ENCODE results near the gene UBAC2. TPM values are rescaled to one million over a fixed set of nuclear protein-coding genes. Genes with fewer than 3 reads are reported as not detected.

UBAC2 gene
- total RNA-seq, 4 donors from 2014 or later = 43.5 to 59.6 (median 52.0) TPM

DNA sequence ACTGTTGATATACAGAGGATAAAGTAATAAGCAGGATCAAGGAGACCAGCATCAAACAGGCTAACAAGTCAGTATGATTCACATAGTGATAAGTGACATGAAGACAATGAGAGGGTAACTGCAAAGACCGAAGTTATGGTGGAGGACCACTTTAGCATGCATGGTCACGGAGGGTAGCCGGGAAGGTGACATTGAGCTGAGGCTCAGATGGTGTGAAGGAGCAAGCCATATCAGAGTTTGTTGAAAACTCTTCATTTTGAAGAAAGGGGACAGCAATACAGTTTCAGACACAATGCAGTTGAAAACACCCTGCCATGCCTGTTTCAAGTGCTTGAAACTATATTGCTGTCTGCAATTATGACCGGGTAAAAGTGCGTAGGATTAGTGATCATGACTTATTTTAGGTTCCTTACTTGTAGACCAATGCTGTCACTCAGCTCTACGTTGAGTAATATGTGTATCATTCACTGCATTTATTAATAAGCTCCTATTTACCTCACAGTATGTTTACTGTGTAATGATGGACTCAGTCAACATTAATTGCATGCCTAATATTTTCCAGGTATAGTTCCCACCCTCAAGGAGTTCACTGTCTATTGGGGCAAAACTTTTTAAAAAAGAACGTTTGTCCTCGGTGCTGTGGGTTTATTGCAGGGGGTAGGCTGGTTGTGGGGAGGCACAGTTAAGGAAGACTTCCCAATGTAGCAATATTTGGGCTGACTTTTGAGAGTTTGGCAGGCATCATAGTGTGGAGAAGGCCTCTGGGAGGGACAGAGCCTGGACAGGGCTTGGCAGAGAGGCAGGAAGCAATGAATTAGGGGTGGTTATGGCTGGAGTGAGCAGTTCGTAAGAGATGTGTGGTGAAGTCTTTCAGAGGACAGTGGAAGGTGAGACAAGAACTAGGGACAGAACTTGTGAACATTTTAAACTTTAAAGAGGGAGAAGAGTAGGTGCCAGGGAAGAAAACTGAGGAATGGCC lies 3.2 kb downstream of the UBAC2 start:
- TF ChIP-seq, protein P1, sequence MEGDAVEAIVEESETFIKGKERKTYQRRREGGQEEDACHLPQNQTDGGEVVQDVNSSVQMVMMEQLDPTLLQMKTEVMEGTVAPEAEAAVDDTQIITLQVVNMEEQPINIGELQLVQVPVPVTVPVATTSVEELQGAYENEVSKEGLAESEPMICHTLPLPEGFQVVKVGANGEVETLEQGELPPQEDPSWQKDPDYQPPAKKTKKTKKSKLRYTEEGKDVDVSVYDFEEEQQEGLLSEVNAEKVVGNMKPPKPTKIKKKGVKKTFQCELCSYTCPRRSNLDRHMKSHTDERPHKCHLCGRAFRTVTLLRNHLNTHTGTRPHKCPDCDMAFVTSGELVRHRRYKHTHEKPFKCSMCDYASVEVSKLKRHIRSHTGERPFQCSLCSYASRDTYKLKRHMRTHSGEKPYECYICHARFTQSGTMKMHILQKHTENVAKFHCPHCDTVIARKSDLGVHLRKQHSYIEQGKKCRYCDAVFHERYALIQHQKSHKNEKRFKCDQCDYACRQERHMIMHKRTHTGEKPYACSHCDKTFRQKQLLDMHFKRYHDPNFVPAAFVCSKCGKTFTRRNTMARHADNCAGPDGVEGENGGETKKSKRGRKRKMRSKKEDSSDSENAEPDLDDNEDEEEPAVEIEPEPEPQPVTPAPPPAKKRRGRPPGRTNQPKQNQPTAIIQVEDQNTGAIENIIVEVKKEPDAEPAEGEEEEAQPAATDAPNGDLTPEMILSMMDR (IDR thresholded peaks at IDR 0.05) = no peak
- TF ChIP-seq POLR2A (IDR thresholded peaks at IDR 0.05) (no peak), EP300 (IDR thresholded peaks at IDR 0.05) (no peak)
- Histone ChIP-seq H3K27me3 (no peaks in the 10 kb centered on the region), H3K4me1 (peaks cover 0 to 28% (median 15%) of the 10 kb centered on the region in 4 donors), H3K4me3 (no peak overlapping the region), H3K9me3 (no peaks in the 10 kb centered on the region), H3K27ac (no peak overlapping the region), H3K36me3 (peaks cover 0 to 26% (median 0%) of the 10 kb centered on the region in 3 donors)
- 81 to 83% methylated on average over 9 of the region's 9 CpGs for WGBS, 2 donors
- DNase-seq (ENCODE audit: low spot score in 2 of 2) = no peak

DNA sequence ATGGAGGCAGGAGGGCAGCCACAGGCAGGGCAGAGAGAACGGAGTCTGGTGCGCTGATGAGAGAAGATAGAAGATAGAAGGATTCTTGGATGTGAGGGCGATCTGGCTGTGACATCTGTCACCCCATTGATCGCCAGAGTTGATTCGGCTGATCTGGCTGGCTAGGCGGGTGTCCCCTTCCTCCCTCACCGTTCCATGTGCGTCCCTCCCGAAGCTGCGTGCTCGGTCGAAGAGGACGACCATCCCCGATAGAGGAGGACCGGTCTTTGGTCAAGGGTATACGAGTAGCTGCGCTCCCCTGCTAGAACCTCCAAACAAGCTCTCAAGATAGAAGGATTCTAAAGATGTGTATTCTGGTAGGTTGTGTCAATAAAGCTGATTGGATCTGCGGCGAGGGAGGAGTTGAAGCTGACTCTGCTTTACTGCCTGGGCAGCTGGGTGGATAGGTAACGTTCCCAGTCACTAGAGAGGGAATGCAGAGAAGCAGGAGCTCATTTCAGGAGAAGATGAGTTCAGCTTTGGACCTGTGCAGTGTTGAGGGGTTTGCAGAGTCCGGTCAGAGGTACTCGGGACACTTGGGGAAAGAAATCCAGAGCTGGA lies 5.1 kb downstream of the UBAC2 start:
- 93 to 95% methylated on average over 22 of the region's 22 CpGs for WGBS, 2 donors
- TF ChIP-seq, protein P1 (IDR thresholded peaks at IDR 0.05) = no peak
- TF ChIP-seq POLR2A (IDR thresholded peaks at IDR 0.05) (no peak), EP300 (IDR thresholded peaks at IDR 0.05) (no peak)
- no peaks in the 10 kb centered on the region for H3K9me3 ChIP-seq
- no peak overlapping the region for H3K27ac ChIP-seq
- H3K27me3 ChIP-seq = no peaks in the 10 kb centered on the region
- no peak for DNase-seq (ENCODE audit: low spot score in 2 of 2)
- H3K36me3 ChIP-seq = peaks cover 0 to 26% (median 0%) of the 10 kb centered on the region in 3 donors
- peaks cover 0 to 20% (median 13%) of the 10 kb centered on the region in 4 donors for H3K4me1 ChIP-seq
- H3K4me3 ChIP-seq = no peak overlapping the region

DNA sequence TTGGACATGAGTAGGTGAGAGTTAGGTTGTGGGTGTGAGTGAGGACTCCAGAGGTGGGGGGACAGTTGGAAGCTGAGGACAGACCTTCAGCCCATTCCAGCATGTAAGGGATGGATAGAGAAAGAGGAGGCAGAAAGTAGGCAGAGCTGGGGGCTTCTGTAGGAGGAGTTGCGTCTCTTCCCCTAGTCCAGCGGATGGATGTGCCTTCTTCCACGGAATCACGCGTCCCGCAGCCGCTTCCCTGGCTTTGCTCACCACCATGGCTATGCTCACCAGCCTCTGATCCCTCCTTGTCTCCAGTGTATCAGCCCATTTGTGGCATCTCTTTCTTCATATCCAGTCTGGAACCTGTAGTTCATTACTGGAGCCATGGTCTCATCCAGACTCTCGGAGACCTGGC lies 5.6 kb downstream of the UBAC2 start:
- TF ChIP-seq EP300 (IDR thresholded peaks at IDR 0.05) (no peak), POLR2A (IDR thresholded peaks at IDR 0.05) (no peak)
- TF ChIP-seq, protein P1 (IDR thresholded peaks at IDR 0.05) = no peak
- 94 to 96% methylated on average over 8 of the region's 8 CpGs for WGBS, 2 donors
- peaks cover 0 to 26% (median 0%) of the 10 kb centered on the region in 3 donors for H3K36me3 ChIP-seq
- no peak for DNase-seq (ENCODE audit: low spot score in 2 of 2)
- H3K27me3 ChIP-seq = no peaks in the 10 kb centered on the region
- no peaks in the 10 kb centered on the region for H3K9me3 ChIP-seq
- H3K27ac ChIP-seq = no peak overlapping the region
- H3K4me3 ChIP-seq = no peak overlapping the region
- peaks cover 0 to 20% (median 13%) of the 10 kb centered on the region in 4 donors for H3K4me1 ChIP-seq

- no peak for DNase-seq (ENCODE audit: low spot score in 2 of 2)
- Histone ChIP-seq H3K36me3 (peaks cover 0 to 26% (median 0%) of the 10 kb centered on the region in 3 donors), H3K4me3 (no peak overlapping the region), H3K4me1 (peaks cover 0 to 16% (median 11%) of the 10 kb centered on the region in 4 donors), H3K27ac (no peak overlapping the region), H3K9me3 (no peaks in the 10 kb centered on the region), H3K27me3 (no peaks in the 10 kb centered on the region)
- whole genome bisulfite sequencing, 2 donors = 97 to 99% methylated on average over 5 of the region's 5 CpGs
- TF ChIP-seq, protein P1 (IDR thresholded peaks at IDR 0.05) = no peak
- TF ChIP-seq POLR2A (IDR thresholded peaks at IDR 0.05) (no peak), EP300 (IDR thresholded peaks at IDR 0.05) (no peak)
Observed at GRCh38 chr13:99206873-99207272, 6.2 kb downstream of the UBAC2 start.

- Histone ChIP-seq H3K27ac (no peak overlapping the region), H3K36me3 (peaks cover 0 to 26% (median 0%) of the 10 kb centered on the region in 3 donors), H3K27me3 (no peaks in the 10 kb centered on the region), H3K4me3 (no peak overlapping the region), H3K4me1 (peaks cover 0 to 12% (median 6%) of the 10 kb centered on the region in 4 donors), H3K9me3 (no peaks in the 10 kb centered on the region)
- TF ChIP-seq, protein P1 (IDR thresholded peaks at IDR 0.05) = no peak
- TF ChIP-seq POLR2A (IDR thresholded peaks at IDR 0.05) = no peak
- TF ChIP-seq EP300 (IDR thresholded peaks at IDR 0.05) = no peak
- DNase-seq (ENCODE audit: low spot score in 2 of 2) = no peak
- WGBS, 2 donors = 90 to 93% methylated on average over 7 of the region's 7 CpGs
Observed at GRCh38 chr13:99207511-99207910, 6.9 kb downstream of the UBAC2 start.

Data from tibial nerve (tissue), 4 donors.